ENCODE results near the gene NPTX2.
A peak's percentile ranks its signal among the peaks of the same experiment; 100 is the strongest.
"Not testable (repeated sequence)": the region's sequence is repeated elsewhere in the genome, so short reads cannot be mapped to it uniquely, and the experiment has no call there.

The NPTX2 gene

DNA sequence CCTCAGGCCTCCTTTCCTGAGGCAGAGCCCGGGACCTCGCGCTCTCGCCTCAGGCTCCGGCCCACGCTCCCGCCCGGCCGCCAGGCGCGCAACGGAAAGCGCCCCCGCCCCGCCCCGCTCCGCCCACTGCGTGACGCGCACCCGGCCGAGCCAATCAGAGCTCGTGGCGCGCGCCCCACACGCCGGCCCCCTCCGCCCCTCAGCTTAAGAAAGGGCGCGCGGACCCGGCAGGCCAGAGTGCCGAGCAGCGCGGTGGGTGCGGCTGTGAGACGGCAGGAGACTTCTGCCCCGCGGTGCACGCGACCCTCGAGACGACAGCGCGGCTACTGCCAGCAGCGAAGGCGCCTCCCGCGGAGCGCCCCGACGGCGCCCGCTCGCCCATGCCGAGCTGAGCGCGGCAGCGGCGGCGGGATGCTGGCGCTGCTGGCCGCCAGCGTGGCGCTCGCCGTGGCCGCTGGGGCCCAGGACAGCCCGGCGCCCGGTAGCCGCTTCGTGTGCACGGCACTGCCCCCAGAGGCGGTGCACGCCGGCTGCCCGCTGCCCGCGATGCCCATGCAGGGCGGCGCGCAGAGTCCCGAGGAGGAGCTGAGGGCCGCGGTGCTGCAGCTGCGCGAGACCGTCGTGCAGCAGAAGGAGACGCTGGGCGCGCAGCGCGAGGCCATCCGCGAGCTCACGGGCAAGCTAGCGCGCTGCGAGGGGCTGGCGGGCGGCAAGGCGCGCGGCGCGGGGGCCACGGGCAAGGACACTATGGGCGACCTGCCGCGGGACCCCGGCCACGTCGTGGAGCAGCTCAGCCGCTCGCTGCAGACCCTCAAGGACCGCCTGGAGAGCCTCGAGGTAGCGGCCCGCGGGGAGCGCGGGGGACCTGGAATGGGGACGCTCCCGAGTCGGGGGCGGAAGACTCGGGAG is at the start of gene NPTX2:
NPTX2 (plus strand) TSS at position 235 of the 909 bp plus-strand sequence; CDS start at position 412, 177 bp downstream.
- in situ Hi-C loops (cut with HindIII; ENCODE audit: low pct_ligation_motif_present, low pct_unique_long_range_greater_than_20kb, low sequenced_read_pairs) = no loop called here
- peak; percentile 25 for DNase-seq

DNA sequence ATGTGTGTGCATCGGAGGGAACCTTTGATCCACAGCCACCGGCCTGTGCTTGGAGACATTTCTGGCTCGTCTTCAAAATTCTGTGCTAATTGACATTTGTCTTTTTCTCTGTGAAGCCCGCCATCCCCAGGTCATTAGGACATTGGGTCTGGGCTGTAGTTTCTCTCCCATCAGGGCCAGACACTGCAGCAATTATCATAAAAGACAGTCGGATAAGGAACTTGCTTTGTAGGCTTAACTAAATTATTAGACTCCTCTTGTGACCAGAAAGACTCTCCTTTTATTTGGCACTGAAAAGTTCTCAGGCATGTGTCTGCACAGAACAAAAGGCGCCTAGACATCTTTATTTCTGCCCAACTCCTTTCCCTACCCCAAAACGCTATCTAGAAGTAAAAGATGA is 49.1 kb upstream of the NPTX2 start:
- DNase-seq = no peak
- in situ Hi-C loops (cut with HindIII; ENCODE audit: low pct_ligation_motif_present, low pct_unique_long_range_greater_than_20kb, low sequenced_read_pairs) = no loop called here

GRCh38 chr7:98568891-98569290 is 48.2 kb upstream of the NPTX2 start:
- no peak for DNase-seq
- in situ Hi-C loops (cut with HindIII; ENCODE audit: low pct_ligation_motif_present, low pct_unique_long_range_greater_than_20kb, low sequenced_read_pairs) = no loop called here

- no peak for DNase-seq
These were observed 47.3 kb upstream of the NPTX2 start for GRCh38 chr7:98569691-98570337.

DNA sequence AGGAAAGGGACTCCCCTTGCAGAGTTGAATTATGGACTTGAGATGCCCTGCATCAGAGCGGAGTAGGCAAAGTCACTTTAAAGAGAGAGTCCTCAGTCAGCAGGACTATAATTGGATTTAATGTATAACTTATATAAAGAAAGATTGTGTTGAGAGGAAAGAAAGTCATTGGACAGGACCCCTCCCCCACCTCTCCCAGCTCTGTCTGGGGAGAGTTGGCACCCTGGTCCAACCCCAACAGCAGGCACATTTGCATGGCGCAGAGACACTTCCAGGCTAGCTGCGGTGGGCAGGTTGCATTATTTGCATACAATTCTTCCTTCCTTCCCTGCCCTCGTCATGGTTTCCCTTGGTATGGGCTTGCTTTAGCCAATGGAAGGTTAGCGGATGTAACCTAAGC is 46.1 kb upstream of the NPTX2 start:
- no peak for DNase-seq
- in situ Hi-C loops (cut with HindIII; ENCODE audit: low pct_ligation_motif_present, low pct_unique_long_range_greater_than_20kb, low sequenced_read_pairs) = no loop called here

More at GRCh38 chr7:98569691-98570337, 47.3 kb upstream of the NPTX2 start:
- in situ Hi-C loops (cut with HindIII; ENCODE audit: low pct_ligation_motif_present, low pct_unique_long_range_greater_than_20kb, low sequenced_read_pairs) = no loop called here

DNA sequence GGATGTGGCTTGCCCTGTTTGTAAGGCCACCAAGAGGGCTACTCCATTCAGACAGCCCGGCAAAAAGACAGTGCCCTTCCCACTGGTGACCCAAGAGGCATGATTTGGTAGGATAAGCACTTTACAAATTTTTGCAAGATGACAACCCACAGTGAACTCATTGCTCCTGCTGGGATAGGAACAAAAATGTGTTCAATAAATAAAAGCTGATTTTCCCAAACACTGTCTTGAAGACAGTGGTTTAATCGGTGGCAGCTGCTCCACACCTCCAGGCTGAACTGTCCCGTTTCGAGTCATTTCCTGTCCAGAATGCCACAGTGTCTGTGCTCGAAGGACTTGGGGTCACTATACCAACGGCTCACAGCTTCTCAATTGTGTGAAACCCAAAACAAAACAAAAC is 45.1 kb upstream of the NPTX2 start:
- DNase-seq = no peak
- in situ Hi-C loops (cut with HindIII; ENCODE audit: low pct_ligation_motif_present, low pct_unique_long_range_greater_than_20kb, low sequenced_read_pairs) = no loop called here

GRCh38 chr7:98572716-98573115 is 44.4 kb upstream of the NPTX2 start:
- in situ Hi-C loops (cut with HindIII; ENCODE audit: low pct_ligation_motif_present, low pct_unique_long_range_greater_than_20kb, low sequenced_read_pairs); DNase-seq: not testable (repeated sequence)

DNA sequence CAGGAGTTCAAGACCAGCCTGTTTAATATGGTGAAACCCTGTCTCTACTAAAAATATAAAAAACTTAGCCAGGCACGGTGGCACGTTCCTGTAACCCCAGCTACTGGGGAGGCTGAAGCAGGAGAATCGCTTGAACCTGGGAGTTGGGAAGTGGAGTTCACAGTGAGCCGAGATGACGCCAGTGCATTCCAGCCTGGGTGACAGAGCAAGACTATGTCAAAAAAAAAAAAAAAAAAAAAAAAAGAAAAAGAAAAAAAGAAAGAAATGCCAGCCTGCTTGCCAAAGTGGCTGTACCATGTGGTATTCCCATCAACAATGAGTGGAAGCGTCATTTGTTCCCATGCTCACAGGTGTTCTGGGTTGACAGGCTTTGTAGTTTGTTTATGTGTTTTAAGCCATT is 43.3 kb upstream of the NPTX2 start:
- no peak for DNase-seq
- in situ Hi-C loops (cut with HindIII; ENCODE audit: low pct_ligation_motif_present, low pct_unique_long_range_greater_than_20kb, low sequenced_read_pairs) = no loop called here

GRCh38 chr7:98575878-98576277 is 41.2 kb upstream of the NPTX2 start:
- DNase-seq = no peak
- in situ Hi-C loops (cut with HindIII; ENCODE audit: low pct_ligation_motif_present, low pct_unique_long_range_greater_than_20kb, low sequenced_read_pairs) = no loop called here

GRCh38 chr7:98584830-98585229 is 32.3 kb upstream of the NPTX2 start:
- in situ Hi-C loops (cut with HindIII; ENCODE audit: low pct_ligation_motif_present, low pct_unique_long_range_greater_than_20kb, low sequenced_read_pairs) = no loop called here
- no peak for DNase-seq

GRCh38 chr7:98591926-98592325 is 25.2 kb upstream of the NPTX2 start:
- in situ Hi-C loops (cut with HindIII; ENCODE audit: low pct_ligation_motif_present, low pct_unique_long_range_greater_than_20kb, low sequenced_read_pairs) = no loop called here
- DNase-seq = no peak

DNA sequence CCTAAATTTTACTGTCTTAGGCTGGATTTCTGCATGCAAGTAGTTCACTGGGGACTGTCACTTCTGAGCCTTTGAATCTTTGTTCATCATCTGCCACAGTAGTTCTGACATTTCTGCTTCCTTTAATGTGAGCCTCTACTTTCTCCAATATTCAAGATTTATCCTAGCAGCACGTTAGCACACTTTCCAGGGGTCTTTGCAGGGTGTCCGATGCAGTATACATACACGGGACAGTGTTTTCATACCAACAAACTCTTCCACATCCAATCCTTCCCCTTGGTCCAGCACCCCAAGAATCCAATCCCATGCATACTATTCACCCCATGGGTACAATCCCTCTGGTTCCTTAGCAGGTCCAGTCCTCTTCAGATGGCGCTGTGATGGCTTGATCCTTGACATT is 22.7 kb upstream of the NPTX2 start:
- in situ Hi-C loops (cut with HindIII; ENCODE audit: low pct_ligation_motif_present, low pct_unique_long_range_greater_than_20kb, low sequenced_read_pairs) = no loop called here
- DNase-seq = no peak

DNA sequence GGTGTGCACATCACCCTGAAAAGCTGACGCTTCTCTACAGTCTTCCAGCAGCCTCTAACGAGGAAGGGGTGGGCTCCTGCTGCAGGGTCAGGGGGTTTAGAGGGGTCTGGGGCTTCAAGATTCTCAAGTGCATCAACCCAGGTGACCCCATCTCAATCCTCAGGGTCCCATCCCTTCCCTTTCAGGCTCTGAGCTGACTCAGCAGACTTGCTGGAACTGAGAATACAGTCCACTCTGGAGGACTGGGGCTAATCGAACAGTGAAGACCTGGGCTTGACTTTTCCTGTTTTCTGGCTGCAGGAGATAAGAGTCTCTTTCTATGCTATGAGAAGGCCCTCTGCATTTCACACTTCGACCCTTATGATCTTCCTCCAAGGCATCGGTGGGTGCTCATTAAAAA is 22.3 kb upstream of the NPTX2 start:
- DNase-seq = no peak
- in situ Hi-C loops (cut with HindIII; ENCODE audit: low pct_ligation_motif_present, low pct_unique_long_range_greater_than_20kb, low sequenced_read_pairs) = no loop called here

GRCh38 chr7:98598846-98599615 is 18.1 kb upstream of the NPTX2 start:
- in situ Hi-C loops (cut with HindIII; ENCODE audit: low pct_ligation_motif_present, low pct_unique_long_range_greater_than_20kb, low sequenced_read_pairs) = no loop called here
- no peak for DNase-seq

GRCh38 chr7:98599886-98600285 is 17.2 kb upstream of the NPTX2 start:
- no peak for DNase-seq
- in situ Hi-C loops (cut with HindIII; ENCODE audit: low pct_ligation_motif_present, low pct_unique_long_range_greater_than_20kb, low sequenced_read_pairs) = no loop called here

DNA sequence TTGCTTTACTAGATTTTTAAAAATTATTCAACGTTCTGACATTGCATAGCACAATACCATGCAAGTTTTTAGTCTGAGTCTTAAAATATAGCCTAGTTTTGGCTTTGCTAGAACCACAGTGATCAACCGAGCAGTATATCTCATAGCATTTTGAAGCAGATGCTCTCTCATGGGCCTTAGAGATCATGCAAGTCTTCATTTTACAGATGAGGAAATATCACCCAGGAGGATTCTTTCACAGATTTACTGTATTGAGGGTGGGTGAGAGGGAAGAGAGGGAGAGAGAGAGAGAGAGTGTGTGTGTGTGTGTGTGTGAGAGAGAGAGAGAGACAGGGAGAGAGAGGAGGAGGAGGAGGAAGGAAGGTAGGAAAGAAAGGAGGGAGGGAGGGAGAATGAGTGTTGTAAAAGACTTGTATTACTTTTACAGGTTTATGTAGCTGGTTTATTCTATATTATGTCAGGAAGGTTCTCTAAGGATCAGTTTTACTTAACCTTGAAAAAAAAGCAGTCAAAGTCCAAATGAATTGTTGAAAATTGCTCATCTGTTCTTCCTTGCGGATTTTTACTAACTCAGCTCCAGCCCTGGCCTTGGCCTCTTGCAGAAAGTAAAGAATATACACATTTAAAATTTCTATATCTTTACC is 14.2 kb upstream of the NPTX2 start:
- in situ Hi-C loops (cut with HindIII; ENCODE audit: low pct_ligation_motif_present, low pct_unique_long_range_greater_than_20kb, low sequenced_read_pairs) = no loop called here
- no peak for DNase-seq

GRCh38 chr7:98603399-98603788 is 13.7 kb upstream of the NPTX2 start:
- in situ Hi-C loops (cut with HindIII; ENCODE audit: low pct_ligation_motif_present, low pct_unique_long_range_greater_than_20kb, low sequenced_read_pairs) = no loop called here
- no peak for DNase-seq

GRCh38 chr7:98613601-98614425 is 3.3 kb upstream of the NPTX2 start:
- in situ Hi-C loops (cut with HindIII; ENCODE audit: low pct_ligation_motif_present, low pct_unique_long_range_greater_than_20kb, low sequenced_read_pairs) = no loop called here
- peak; percentile 56 for DNase-seq

All from ACHN (cell line).